DND-41 (cell line): ENCODE data around the gene ASPM.

ENCODE experiments used
- CTCF ChIP-seq: IDR thresholded peaks from 2 replicates; pipeline ENCODE4 v1.5.1; 2012; ENCODE audit warnings: borderline replicate concordance, low read length, moderate library complexity, mild to moderate bottlenecking; ENCODE audit not compliant: poor library complexity, severe bottlenecking; ENCODE audit errors: extremely low read depth
- EZH2 ChIP-seq: IDR thresholded peaks from 3 replicates; pipeline ENCODE4 v1.6.1; 2012; ENCODE audit warnings: borderline replicate concordance, low read depth, mild to moderate bottlenecking, moderate library complexity, low read length, inconsistent platforms; ENCODE audit not compliant: severe bottlenecking

- no peak for TF ChIP-seq CTCF
- no peak for TF ChIP-seq EZH2
Measured at GRCh38 chr1:197066277-197066676, 80.2 kb downstream of the ASPM start.
